Measurements from ENCODE around the gene HAPLN2.

Gene HAPLN2

GRCh38 chr1:156640842-156641706 lies 21.9 kb downstream of the HAPLN2 start:
- FAIRE-seq (no peak), DNase-seq (ENCODE audit: insufficient read length, low spot score) (no peak)
- TF ChIP-seq POLR2A (IDR thresholded peaks at IDR 0.05; ENCODE audit: low read depth, low read length): no peak

- DNase-seq (ENCODE audit: insufficient read length, low spot score) (no peak), FAIRE-seq (no peak)
- no peak for TF ChIP-seq POLR2A (IDR thresholded peaks at IDR 0.05; ENCODE audit: low read depth, low read length)
Observed at GRCh38 chr1:156641761-156642264, 22.6 kb downstream of the HAPLN2 start, which contains the start of gene BCAN. TSS of gene BCAN (plus strand) at chr1:156642117. CDS start at chr1:156646055, 3,938 bp downstream.

- FAIRE-seq (no peak), DNase-seq (ENCODE audit: insufficient read length, low spot score) (no peak)
- no peak for TF ChIP-seq POLR2A (IDR thresholded peaks at IDR 0.05; ENCODE audit: low read depth, low read length)
Observed at GRCh38 chr1:156642265-156643048, 23.2 kb downstream of the HAPLN2 start.

GRCh38 chr1:156643049-156643777 lies 24.0 kb downstream of the HAPLN2 start:
- DNase-seq (ENCODE audit: insufficient read length, low spot score) (no peak), FAIRE-seq (no peak)
- no peak for TF ChIP-seq POLR2A (IDR thresholded peaks at IDR 0.05; ENCODE audit: low read depth, low read length)

- no peak for FAIRE-seq
- no peak for TF ChIP-seq POLR2A (IDR thresholded peaks at IDR 0.05; ENCODE audit: low read depth, low read length)
- DNase-seq (ENCODE audit: insufficient read length, low spot score): no peak
Observed at GRCh38 chr1:156643778-156644092, 24.5 kb downstream of the HAPLN2 start.

- no peak for TF ChIP-seq POLR2A (IDR thresholded peaks at IDR 0.05; ENCODE audit: low read depth, low read length)
- DNase-seq (ENCODE audit: insufficient read length, low spot score) (no peak), FAIRE-seq (no peak)
Observed at GRCh38 chr1:156644146-156644545, 24.9 kb downstream of the HAPLN2 start.

GRCh38 chr1:156644640-156645039 lies 25.4 kb downstream of the HAPLN2 start:
- no peak for FAIRE-seq
- no peak for DNase-seq (ENCODE audit: insufficient read length, low spot score)
- TF ChIP-seq POLR2A (IDR thresholded peaks at IDR 0.05; ENCODE audit: low read depth, low read length): no peak

- TF ChIP-seq POLR2A (IDR thresholded peaks at IDR 0.05; ENCODE audit: low read depth, low read length): no peak
- no peak for FAIRE-seq
- no peak for DNase-seq (ENCODE audit: insufficient read length, low spot score)
Observed at GRCh38 chr1:156645056-156645455, 25.8 kb downstream of the HAPLN2 start.

- no peak for FAIRE-seq
- no peak for TF ChIP-seq POLR2A (IDR thresholded peaks at IDR 0.05; ENCODE audit: low read depth, low read length)
Observed at GRCh38 chr1:156645666-156646065, 26.5 kb downstream of the HAPLN2 start.

GRCh38 chr1:156646738-156647211 lies 27.6 kb downstream of the HAPLN2 start:
- TF ChIP-seq POLR2A (IDR thresholded peaks at IDR 0.05; ENCODE audit: low read depth, low read length): no peak
- no peak for FAIRE-seq
- DNase-seq (ENCODE audit: insufficient read length, low spot score): no peak

More at GRCh38 chr1:156645666-156646065, 26.5 kb downstream of the HAPLN2 start:
- no peak for DNase-seq (ENCODE audit: insufficient read length, low spot score)

- no peak for DNase-seq (ENCODE audit: insufficient read length, low spot score)
- no peak for TF ChIP-seq POLR2A (IDR thresholded peaks at IDR 0.05; ENCODE audit: low read depth, low read length)
- FAIRE-seq: no peak
Observed at GRCh38 chr1:156647351-156647750, 28.1 kb downstream of the HAPLN2 start.

- FAIRE-seq (no peak), DNase-seq (ENCODE audit: insufficient read length, low spot score) (no peak)
- TF ChIP-seq POLR2A (IDR thresholded peaks at IDR 0.05; ENCODE audit: low read depth, low read length): no peak
Observed at GRCh38 chr1:156648496-156648895, 29.3 kb downstream of the HAPLN2 start.

- no peak for TF ChIP-seq POLR2A (IDR thresholded peaks at IDR 0.05; ENCODE audit: low read depth, low read length)
- peak; percentile 78 for DNase-seq (ENCODE audit: insufficient read length, low spot score)
- no peak for FAIRE-seq
Observed at GRCh38 chr1:156648951-156649350, 29.7 kb downstream of the HAPLN2 start.
